Hepatic stellate cell (primary cell): ENCODE results near the gene OTOP2.
"Not testable (repeated sequence)": the region's sequence is repeated elsewhere in the genome, so short reads cannot be mapped to it uniquely, and the experiment has no call there.

Experiments used
- DNase-seq: peaks from one replicate; pipeline ENCODE4 v3.0.0; 2011; ENCODE audit warnings: low spot score

The OTOP2 gene

DNA sequence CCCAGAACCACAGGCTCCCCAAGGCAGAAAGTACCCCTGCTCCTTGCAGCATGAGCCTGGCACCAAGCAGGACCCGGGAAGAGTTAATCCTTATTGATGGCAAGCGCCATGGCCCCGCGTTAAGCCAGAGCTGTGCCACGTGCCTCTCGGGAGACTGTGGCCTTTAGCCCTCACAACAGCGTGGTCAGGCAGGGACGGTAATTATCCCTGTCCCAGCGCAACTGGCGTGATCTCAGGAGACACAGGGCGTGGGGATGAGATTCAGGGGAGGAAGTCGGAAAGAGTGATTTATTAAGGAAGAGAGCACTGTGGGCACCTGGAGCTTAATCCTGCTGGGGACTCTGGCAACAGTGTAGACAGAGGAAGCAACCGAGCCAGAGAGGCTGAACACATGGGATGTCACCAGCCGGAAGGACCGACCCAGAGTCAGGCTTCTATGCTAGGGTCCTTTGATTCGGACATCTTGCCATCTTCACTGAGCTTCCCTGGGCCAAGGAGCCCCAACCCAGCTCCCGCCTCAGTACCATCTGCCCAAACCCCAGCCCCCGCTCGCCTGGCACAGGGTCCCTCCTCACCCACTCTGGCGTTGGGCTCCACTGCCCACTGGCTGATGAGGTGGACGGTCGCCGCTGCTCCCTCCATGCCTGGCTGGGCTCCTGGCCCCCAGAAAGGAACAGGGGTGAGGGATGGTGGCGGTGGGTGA, 28.5 kb downstream of the OTOP2 start:
- DNase-seq, result no peak

- no peak for DNase-seq
These were observed 29.1 kb downstream of the OTOP2 start for GRCh38 chr17:74953134-74953687.

DNA sequence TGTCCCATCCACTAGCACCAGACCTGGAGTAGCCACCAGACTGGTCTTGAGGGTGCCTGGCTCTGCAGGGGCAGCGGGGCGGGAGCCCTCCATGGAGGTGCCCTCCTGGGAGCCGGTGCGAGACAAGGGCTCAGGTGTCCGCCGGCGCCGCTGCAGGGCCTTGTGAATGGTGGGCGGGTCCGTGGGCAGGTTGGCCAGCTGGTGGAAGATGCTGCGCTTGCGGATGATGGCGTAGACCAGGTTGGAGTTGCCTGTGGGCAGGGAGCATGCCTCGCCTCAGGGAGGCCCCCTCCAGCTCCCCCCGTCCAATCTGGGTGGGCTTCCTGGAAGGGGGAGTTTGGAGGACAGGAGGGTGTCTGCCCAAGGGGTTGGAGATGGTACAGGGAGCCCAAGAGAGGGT, 30.0 kb downstream of the OTOP2 start:
- no peak for DNase-seq

DNA sequence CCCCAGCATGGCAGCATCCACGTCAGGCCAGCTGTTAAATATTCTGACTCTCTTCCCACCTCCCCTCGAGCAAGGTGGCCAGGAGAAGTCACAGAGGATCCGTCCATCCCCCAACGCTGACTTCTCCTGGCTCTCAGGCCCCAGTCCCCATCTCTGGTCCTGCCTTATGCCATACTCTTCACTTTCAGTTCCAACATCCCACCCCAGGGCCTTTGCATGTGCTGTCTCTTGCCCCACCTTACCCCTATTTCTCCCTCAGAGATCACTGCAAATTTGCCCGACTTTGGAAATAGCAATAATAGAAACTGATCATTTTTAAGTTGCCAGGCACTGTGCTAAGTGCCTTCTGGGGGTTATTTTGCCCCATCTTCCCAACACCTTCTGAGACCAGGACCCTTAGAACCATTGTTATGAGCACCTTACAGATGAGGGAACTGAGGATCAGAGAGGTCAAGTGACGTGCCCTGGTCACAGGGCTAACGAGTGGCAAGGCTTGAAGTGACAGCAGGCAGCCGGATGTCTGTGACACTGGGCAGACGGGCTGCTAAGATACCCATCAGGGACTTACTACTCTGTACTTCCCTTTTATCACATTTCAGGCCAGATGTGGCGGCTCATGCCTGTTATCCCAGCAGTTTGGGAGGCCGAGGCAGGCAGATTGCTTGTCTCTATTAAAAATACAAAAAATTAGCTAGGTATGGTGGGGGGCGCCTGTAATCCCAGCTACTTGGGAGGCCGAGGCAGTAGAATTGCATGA, 30.8 kb downstream of the OTOP2 start:
- DNase-seq, result no peak

DNA sequence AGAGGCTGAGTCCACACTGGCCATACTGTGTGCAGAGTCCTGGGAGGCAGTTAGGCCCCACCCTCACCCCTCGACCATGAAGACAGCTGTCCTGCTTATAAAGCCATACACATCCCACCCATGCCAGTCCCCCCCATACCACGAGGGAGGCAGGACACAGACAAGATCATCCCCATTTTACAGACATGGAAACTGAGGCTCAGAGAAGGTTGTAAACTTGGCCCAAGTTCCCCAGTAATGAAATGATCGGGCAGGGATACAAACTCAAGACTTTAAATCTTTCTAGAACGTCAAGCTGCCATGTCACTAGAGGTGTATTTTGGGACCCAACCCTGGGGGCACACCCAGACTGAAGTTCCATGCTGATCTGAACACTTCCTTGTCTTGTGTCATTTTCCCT, 32.0 kb downstream of the OTOP2 start:
- DNase-seq, result no peak

- DNase-seq, result peak; percentile 89
These were observed 34.1 kb downstream of the OTOP2 start for GRCh38 chr17:74957935-74958740.

- peak; percentile 51 for DNase-seq
These were observed 35.9 kb downstream of the OTOP2 start for GRCh38 chr17:74959826-74960515.

- DNase-seq, result peak; percentile 48
These were observed 36.7 kb downstream of the OTOP2 start for GRCh38 chr17:74960570-74961342.

DNA sequence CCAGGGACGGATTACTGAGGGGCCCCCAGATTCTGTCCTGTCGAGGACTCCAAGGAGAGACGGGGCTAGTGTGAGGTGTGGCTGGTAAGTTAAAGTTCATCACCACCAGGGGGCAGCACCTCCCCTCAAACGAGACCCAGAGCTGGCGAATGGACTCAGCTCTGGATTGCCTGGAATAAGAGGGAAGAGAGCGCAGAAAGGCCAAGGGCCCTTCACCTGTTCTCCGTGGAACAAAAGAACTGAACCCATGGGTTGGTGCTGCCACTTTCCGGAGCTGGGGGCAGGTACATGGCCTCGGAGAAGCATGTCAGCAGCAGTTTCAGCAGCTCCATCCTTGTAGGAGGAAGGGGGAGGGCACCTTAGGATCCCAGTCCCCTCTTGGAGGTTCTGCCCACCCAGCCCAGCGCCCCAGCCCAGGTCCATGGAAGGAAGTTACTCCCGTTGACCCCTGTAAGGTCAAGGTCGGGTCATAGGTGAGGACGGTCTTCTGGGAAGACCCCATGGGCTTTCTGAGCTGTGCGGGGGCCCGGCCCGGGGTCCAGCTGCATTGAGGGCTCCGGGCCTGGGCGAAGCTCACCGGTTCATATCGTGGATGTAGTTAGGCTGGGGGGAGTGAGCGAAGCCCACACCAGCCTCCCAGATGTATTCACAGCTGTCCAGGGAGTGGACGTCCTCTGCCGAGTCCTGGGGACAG, 37.7 kb downstream of the OTOP2 start:
- DNase-seq, result peak; percentile 95

GRCh38 chr17:74962622-74963394, 38.7 kb downstream of the OTOP2 start:
- no peak for DNase-seq

- no peak for DNase-seq
These were observed 39.6 kb downstream of the OTOP2 start for GRCh38 chr17:74963656-74964055.

GRCh38 chr17:74964246-74964761, 40.2 kb downstream of the OTOP2 start:
- DNase-seq, result no peak

DNA sequence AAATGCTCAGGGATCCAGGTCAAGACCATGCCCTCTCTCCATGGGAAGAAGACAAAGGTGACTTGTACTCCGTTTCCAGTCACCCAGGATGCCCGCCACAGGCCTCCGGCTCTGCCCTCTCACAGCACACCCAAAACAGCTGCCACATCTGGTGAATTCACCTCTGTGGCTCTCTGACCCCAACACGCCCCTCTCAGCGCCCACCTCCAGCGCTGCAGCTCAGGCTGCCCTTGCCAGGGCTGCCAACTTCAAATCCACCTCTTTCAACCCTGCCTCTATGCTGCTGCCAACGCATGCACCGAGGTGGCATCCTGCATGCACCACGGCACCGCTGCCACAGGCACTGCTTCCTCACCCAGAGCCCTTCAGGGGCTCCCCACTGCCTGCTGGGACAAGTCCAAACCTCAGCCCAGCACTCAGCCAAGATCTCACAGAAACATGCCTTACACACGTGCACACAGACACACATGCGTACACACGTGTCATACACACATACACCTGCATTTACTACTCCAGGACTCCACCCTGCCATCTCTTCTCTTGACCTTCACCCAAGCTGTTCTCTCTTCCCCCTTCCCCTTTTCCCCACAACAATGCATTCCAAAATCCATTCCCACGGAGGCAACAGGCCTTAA, 41.0 kb downstream of the OTOP2 start:
- DNase-seq, result no peak

DNA sequence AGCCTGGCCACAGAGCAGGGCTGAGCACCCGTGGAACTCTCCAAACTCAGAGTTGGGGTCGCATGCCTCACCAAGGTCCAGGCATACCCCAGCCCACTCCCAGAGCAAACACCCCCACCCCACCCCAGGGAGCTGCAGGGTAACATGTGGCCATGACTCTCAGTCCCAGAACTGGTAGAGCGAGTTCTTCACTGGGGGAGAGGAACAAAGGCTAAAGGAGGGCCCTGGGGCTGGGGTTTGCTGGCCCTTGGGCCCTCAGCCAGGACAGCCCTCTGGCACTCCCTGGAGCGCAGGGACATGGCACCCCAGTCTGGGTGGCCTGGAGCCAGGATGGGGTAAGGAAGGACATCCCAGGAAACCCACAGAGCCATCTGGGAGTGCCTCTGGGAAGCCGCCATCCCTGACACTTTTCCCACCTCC, 44.3 kb downstream of the OTOP2 start:
- DNase-seq, result no peak

DNA sequence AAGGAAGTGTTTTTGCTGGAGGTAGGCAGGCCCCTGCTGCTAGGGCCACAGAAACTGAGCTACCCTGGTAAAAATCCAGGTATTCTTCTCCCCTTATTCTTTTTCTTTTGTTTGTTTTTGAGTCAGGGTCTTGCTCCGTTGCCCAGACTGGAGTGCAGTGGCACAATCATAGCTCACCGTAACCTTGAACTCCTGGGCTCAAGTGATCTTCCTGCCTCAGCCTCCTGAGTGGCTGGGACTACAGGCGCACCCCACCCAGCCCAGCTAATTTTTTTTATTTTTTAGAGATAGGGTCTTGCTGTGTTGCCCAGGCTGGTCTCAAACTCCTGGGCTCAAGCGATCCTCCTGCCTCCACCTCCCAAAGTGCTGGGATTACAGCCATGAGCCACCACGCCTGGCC, 45.4 kb downstream of the OTOP2 start:
- DNase-seq, result not testable (repeated sequence)

DNA sequence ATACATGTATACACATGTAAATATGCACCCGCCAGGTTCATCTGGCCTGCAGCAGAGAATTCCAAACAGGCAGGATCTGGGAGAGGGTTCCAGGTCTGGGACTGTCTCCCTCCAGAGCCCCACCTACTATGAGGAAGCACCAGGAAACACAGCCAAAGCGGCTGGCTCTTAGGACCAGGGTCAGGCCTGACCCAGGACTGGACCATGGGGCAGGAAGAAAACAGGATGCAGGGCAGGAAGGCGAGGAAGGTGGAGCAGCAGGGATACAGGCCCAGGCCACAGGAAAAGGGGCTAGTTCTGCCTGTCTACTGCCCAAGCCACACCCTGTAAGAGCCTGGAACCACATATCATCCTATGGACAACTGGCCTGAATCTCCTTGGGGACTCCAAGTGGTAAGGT, 46.3 kb downstream of the OTOP2 start:
- DNase-seq, result no peak

- DNase-seq, result no peak
These were observed 47.2 kb downstream of the OTOP2 start for GRCh38 chr17:74971069-74971841.

DNA sequence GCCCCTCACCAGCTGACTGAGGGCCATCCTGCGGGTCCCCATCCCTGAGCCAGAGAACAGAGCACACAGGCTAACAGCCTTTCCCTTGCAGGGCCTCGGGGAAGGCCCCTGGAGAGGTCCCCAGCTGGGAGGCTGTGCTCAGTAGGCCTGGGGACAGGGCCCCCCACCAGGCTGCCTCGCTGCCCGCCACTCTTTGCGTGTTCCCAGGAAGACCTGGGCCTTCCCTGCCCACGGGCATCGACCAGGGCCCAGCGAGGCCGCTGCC, 47.7 kb downstream of the OTOP2 start:
- no peak for DNase-seq
